Calu3 (cell line): ENCODE measurements around the gene TMTC2. TPM values are rescaled to one million over a fixed set of nuclear protein-coding genes. Genes with fewer than 3 reads are reported as not detected.

Experiments
- BruUV-seq: library from RNA; stranded (reverse); fragments of 400-500 nt; replicated peaks from 2 replicates; lab custom pipeline; 2021; lab: Mats Ljungman, UMichigan
- CTCF ChIA-PET: fragments of 300-600 bp; sonication (Branson Sonifier 250); formaldehyde crosslinking; loops from one replicate; lab custom pipeline; 2022; ENCODE audit warnings: antibody characterized with exemption; lab: Charles Lee
- DNase-seq: peaks from one replicate; pipeline ENCODE4 v3.0.0; 2022
- H3K27ac Mint-ChIP-seq: one replicate; pipeline ENCODE4 v1.8.0; 2022; ENCODE audit warnings: mixed read lengths; ENCODE audit not compliant: unreplicated experiment
- H3K27me3 Mint-ChIP-seq: one replicate; pipeline ENCODE4 v1.8.0; 2022; ENCODE audit warnings: mixed read lengths; ENCODE audit not compliant: unreplicated experiment
- H3K36me3 Mint-ChIP-seq: one replicate; pipeline ENCODE4 v1.8.0; 2022; ENCODE audit warnings: mild to moderate bottlenecking, moderate library complexity, mixed read lengths; ENCODE audit not compliant: insufficient read depth, unreplicated experiment
- H3K4me1 Mint-ChIP-seq: one replicate; pipeline ENCODE4 v1.8.0; 2022; ENCODE audit warnings: mild to moderate bottlenecking, low read depth, mixed read lengths; ENCODE audit not compliant: unreplicated experiment
- H3K4me3 Mint-ChIP-seq: one replicate; pipeline ENCODE4 v1.8.0; 2022; ENCODE audit warnings: mild to moderate bottlenecking, low read depth, moderate library complexity, mixed read lengths; ENCODE audit not compliant: unreplicated experiment
- H3K9me3 Mint-ChIP-seq: one replicate; pipeline ENCODE4 v1.8.0; 2022; ENCODE audit warnings: low read depth, mixed read lengths; ENCODE audit not compliant: unreplicated experiment
- CTCF ChIP-seq: fragments of 200-600 bp; IDR thresholded peaks from one replicate; pipeline ENCODE4 v1.8.0; 2022; ENCODE audit warnings: antibody characterized with exemption; ENCODE audit not compliant: unreplicated experiment
- intact Hi-C: fragments of 100-400 bp; cut with micrococcal nuclease; formaldehyde crosslinking; loops from one replicate; pipeline ENCODE4 v1.10.0; 2022; ENCODE audit not compliant: unreplicated experiment
- total RNA-seq: library from RNA; stranded (reverse); gene quantifications from 2 replicates; pipeline ENCODE4 v1.2.3, GENCODE V29; 2022

Gene TMTC2
- total RNA-seq, 1 experiment from 2014 or later = 31.2 TPM

- Mint-ChIP-seq H3K27ac (no peak overlapping the region), H3K27me3 (no peaks in the 10 kb centered on the region), H3K4me3 (no peak overlapping the region), H3K9me3 (no peaks in the 10 kb centered on the region), H3K4me1 (peaks cover 13% of the 10 kb centered on the region), H3K36me3 (no peaks in the 10 kb centered on the region)
- CTCF ChIA-PET = no interaction called here
- BruUV-seq = no TSS peak
- intact Hi-C loops = no loop called here
- DNase-seq = no peak
- no peak for TF ChIP-seq CTCF
Observed at GRCh38 chr12:83161456-83161855, 474.8 kb downstream of the TMTC2 start.

- no peaks in the 10 kb centered on the region for H3K36me3 Mint-ChIP-seq
- no peaks in the 10 kb centered on the region for H3K27me3 Mint-ChIP-seq
- no peak for TF ChIP-seq CTCF
- no TSS peak for BruUV-seq
- intact Hi-C loops = no loop called here
- no peak overlapping the region for H3K4me3 Mint-ChIP-seq
- no peaks in the 10 kb centered on the region for H3K4me1 Mint-ChIP-seq
- H3K27ac Mint-ChIP-seq = no peak overlapping the region
- CTCF ChIA-PET = no interaction called here
- no peaks in the 10 kb centered on the region for H3K9me3 Mint-ChIP-seq
- DNase-seq = no peak
Observed at GRCh38 chr12:83168751-83169150, 482.0 kb downstream of the TMTC2 start.

GRCh38 chr12:83172441-83172840 lies 485.7 kb downstream of the TMTC2 start:
- no peak for DNase-seq
- intact Hi-C loops = loop anchor here (10.0 kb wide), 1 partner anchor 488 kb away; the partner anchor contains the start of gene TMTC2
- no TSS peak for BruUV-seq

GRCh38 chr12:83172866-83173649 lies 486.4 kb downstream of the TMTC2 start:
- H3K4me3 Mint-ChIP-seq = no peak overlapping the region
- TF ChIP-seq CTCF = no peak
- H3K4me1 Mint-ChIP-seq = no peaks in the 10 kb centered on the region
- no TSS peak for BruUV-seq
- no peak for DNase-seq
- no peaks in the 10 kb centered on the region for H3K9me3 Mint-ChIP-seq
- intact Hi-C loops = loop anchor here (10.0 kb wide), 1 partner anchor 488 kb away; the partner anchor contains the start of gene TMTC2
- no peaks in the 10 kb centered on the region for H3K36me3 Mint-ChIP-seq
- no peak overlapping the region for H3K27ac Mint-ChIP-seq
- H3K27me3 Mint-ChIP-seq = no peaks in the 10 kb centered on the region
- CTCF ChIA-PET = interaction anchor here (0.8 kb wide), 1 partner anchor 10 kb away, joined by 3 read pairs; no protein-coding TSS in a partner anchor

More at GRCh38 chr12:83172441-83172840, 485.7 kb downstream of the TMTC2 start:
- no peak for TF ChIP-seq CTCF
- Mint-ChIP-seq H3K4me1 (no peaks in the 10 kb centered on the region), H3K9me3 (no peaks in the 10 kb centered on the region), H3K27me3 (no peaks in the 10 kb centered on the region), H3K27ac (no peak overlapping the region), H3K36me3 (no peaks in the 10 kb centered on the region), H3K4me3 (no peak overlapping the region)
- CTCF ChIA-PET = no interaction called here
